ENCODE data around the gene TSHZ2. TPM values are rescaled to one million over a fixed set of nuclear protein-coding genes. Genes with fewer than 3 reads are reported as not detected.

Gene TSHZ2
- total RNA-seq, 1 experiment from 2014 or later = 0.07 TPM

GRCh38 chr20:53128004-53128403, 155.8 kb downstream of the TSHZ2 start:
- no peak overlapping the region for H3K4me2 ChIP-seq (ENCODE audit: low read length)
- POLR2A ChIA-PET = no interaction called here
- no peak overlapping the region for H3K9ac ChIP-seq (ENCODE audit: low read length)
- no peaks in the 10 kb centered on the region for H3K9me2 ChIP-seq (ENCODE audit: insufficient read depth)
- no peaks in the 10 kb centered on the region for H3K36me3 ChIP-seq (ENCODE audit: control insufficient read depth in 1 of 2, insufficient read depth in 2 of 2, low read length in 2 of 2)
- H3K4me1 ChIP-seq (ENCODE audit: control insufficient read depth in 1 of 2, insufficient read depth in 2 of 2, low read length in 2 of 2) = no peaks in the 10 kb centered on the region
- no peaks in the 10 kb centered on the region for H3K9me3 ChIP-seq (ENCODE audit: control insufficient read depth in 1 of 2, insufficient read depth in 1 of 2, low read depth in 1 of 2, low read length in 2 of 2)
- no peak overlapping the region for H2AFZ ChIP-seq (ENCODE audit: low read depth, low read length, poor library complexity, severe bottlenecking)
- H3K79me2 ChIP-seq (ENCODE audit: insufficient read depth, low read length) = no peaks in the 10 kb centered on the region
- peaks cover 19% of the 10 kb centered on the region for H3K27me3 ChIP-seq (ENCODE audit: insufficient read depth, low read length)
- RAD21 ChIA-PET (ENCODE audit: low non-redundant PET in 1 of 2, low total read pairs in 2 of 2, uncharacterized antibody in 2 of 2, unreplicated experiment in 2 of 2) = no interaction called here
- H3K27ac ChIP-seq (ENCODE audit: low read depth, low read length) = no peak overlapping the region
- ATAC-seq = no peak
- intact Hi-C loops (cut with micrococcal nuclease) = no loop called here
- DNase-seq (ENCODE audit: low read depth, low spot score) = no peak
- no peak overlapping the region for H3K4me3 ChIP-seq (replicated peaks in 1 of 2; ENCODE audit: low read depth in 1 of 2, low read length in 2 of 2)
- TF ChIP-seq RAD21 (IDR thresholded peaks at IDR 0.05; ENCODE audit: low read depth) (no peak), EGR1 (IDR thresholded peaks at IDR 0.05; ENCODE audit: low read depth) (no peak), ZBTB33 (IDR thresholded peaks at IDR 0.05; ENCODE audit: extremely low read depth, insufficient replicate concordance, low read length) (no peak), ZFX (IDR thresholded peaks at IDR 0.05) (no peak), ATF3 (IDR thresholded peaks at IDR 0.05) (no peak), CBX3 (IDR thresholded peaks at IDR 0.05; ENCODE audit: low read depth) (no peak), EZH2phosphoT487 (IDR thresholded peaks at IDR 0.05; ENCODE audit: borderline replicate concordance) (no peak), ZNF274 (IDR thresholded peaks at IDR 0.05; ENCODE audit: low read depth, low read length) (no peak), SIN3A (IDR thresholded peaks at IDR 0.05; ENCODE audit: low read depth) (no peak), SRF (IDR thresholded peaks at IDR 0.05; ENCODE audit: low read depth) (no peak), JUND (IDR thresholded peaks at IDR 0.05) (no peak)
- TF ChIP-seq, protein P1, sequence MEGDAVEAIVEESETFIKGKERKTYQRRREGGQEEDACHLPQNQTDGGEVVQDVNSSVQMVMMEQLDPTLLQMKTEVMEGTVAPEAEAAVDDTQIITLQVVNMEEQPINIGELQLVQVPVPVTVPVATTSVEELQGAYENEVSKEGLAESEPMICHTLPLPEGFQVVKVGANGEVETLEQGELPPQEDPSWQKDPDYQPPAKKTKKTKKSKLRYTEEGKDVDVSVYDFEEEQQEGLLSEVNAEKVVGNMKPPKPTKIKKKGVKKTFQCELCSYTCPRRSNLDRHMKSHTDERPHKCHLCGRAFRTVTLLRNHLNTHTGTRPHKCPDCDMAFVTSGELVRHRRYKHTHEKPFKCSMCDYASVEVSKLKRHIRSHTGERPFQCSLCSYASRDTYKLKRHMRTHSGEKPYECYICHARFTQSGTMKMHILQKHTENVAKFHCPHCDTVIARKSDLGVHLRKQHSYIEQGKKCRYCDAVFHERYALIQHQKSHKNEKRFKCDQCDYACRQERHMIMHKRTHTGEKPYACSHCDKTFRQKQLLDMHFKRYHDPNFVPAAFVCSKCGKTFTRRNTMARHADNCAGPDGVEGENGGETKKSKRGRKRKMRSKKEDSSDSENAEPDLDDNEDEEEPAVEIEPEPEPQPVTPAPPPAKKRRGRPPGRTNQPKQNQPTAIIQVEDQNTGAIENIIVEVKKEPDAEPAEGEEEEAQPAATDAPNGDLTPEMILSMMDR (IDR thresholded peaks at IDR 0.05 in 2 of 3, conservative IDR thresholded peaks at IDR 0.05 in 1 of 3; ENCODE audit: borderline replicate concordance in 1 of 3, insufficient read depth in 1 of 3, low read depth in 2 of 3, low read length in 2 of 3) = no peak
- TF ChIP-seq, protein P2, sequence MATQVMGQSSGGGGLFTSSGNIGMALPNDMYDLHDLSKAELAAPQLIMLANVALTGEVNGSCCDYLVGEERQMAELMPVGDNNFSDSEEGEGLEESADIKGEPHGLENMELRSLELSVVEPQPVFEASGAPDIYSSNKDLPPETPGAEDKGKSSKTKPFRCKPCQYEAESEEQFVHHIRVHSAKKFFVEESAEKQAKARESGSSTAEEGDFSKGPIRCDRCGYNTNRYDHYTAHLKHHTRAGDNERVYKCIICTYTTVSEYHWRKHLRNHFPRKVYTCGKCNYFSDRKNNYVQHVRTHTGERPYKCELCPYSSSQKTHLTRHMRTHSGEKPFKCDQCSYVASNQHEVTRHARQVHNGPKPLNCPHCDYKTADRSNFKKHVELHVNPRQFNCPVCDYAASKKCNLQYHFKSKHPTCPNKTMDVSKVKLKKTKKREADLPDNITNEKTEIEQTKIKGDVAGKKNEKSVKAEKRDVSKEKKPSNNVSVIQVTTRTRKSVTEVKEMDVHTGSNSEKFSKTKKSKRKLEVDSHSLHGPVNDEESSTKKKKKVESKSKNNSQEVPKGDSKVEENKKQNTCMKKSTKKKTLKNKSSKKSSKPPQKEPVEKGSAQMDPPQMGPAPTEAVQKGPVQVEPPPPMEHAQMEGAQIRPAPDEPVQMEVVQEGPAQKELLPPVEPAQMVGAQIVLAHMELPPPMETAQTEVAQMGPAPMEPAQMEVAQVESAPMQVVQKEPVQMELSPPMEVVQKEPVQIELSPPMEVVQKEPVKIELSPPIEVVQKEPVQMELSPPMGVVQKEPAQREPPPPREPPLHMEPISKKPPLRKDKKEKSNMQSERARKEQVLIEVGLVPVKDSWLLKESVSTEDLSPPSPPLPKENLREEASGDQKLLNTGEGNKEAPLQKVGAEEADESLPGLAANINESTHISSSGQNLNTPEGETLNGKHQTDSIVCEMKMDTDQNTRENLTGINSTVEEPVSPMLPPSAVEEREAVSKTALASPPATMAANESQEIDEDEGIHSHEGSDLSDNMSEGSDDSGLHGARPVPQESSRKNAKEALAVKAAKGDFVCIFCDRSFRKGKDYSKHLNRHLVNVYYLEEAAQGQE (IDR thresholded peaks at IDR 0.05; ENCODE audit: low read depth) = no peak
- CTCF ChIA-PET = no interaction called here
- H4K20me1 ChIP-seq (ENCODE audit: insufficient read depth) = no peaks in the 10 kb centered on the region
- no TSS peak for BruUV-seq (replicated peaks)

Measured in HCT116 (cell line).